ENCODE data around the gene RLN3.
"Not testable (repeated sequence)": the region's sequence is repeated elsewhere in the genome, so short reads cannot be mapped to it uniquely, and the experiment has no call there.

GRCh38 chr19:14026652-14027192 is 1.2 kb upstream of the RLN3 start:
- TF ChIP-seq CTCF (conservative IDR thresholded peaks at IDR 0.05; ENCODE audit: low read length); EZH2phosphoT487 (IDR thresholded peaks at IDR 0.05; ENCODE audit: borderline replicate concordance): not testable (repeated sequence)

All from Loucy (cell line).